ENCODE data around the gene OPALIN. TPM values are rescaled to one million over a fixed set of nuclear protein-coding genes. Genes with fewer than 3 reads are reported as not detected.

The OPALIN gene
- total RNA-seq, 5 donors from 2014 or later (not counting 1 experiment from before 2014, with no cell fraction given): not detected

- no peak for ATAC-seq (replicated peaks in 1 of 4)
- no peaks in the 10 kb centered on the region for H3K9me3 ChIP-seq
- H3K4me3 ChIP-seq (ENCODE audit: control insufficient read depth in 1 of 2, extremely low read depth in 1 of 2, low read length in 1 of 2): no peak overlapping the region
- H3K27me3 Mint-ChIP-seq: peaks cover 3 to 12% of the 10 kb centered on the region in 2 donors
- H3K27me3 ChIP-seq (replicated peaks in 1 of 2; ENCODE audit: control insufficient read depth in 2 of 2, extremely low read depth in 1 of 2, insufficient read depth in 2 of 2, low read length in 1 of 2): peaks cover 0 to 29% of the 10 kb centered on the region in 2 experiments
- ChIA-PET POLR2A (interaction anchor here in 1 of 2 donors (0.6 kb wide), 1 partner anchor 438 kb away, joined by 6 read pairs; no protein-coding TSS in a partner anchor), CTCF (interaction anchor here (0.6 to 1.6 kb wide), 9 partner anchors 9 to 667 kb away, joined by 3 to 5 read pairs (median 3); no protein-coding TSS in a partner anchor)
- H3K9me3 Mint-ChIP-seq: no peaks in the 10 kb centered on the region
- 86% methylated on average over 36 of the region's 38 CpGs for WGBS (ENCODE audit: insufficient coverage)
- DNase-seq: no peak
- H3K36me3 Mint-ChIP-seq: no peaks in the 10 kb centered on the region
- H3K27ac Mint-ChIP-seq: no peak overlapping the region
- no peaks in the 10 kb centered on the region for H3K36me3 ChIP-seq (ENCODE audit: control insufficient read depth in 2 of 2, extremely low read depth in 1 of 2, insufficient read depth in 1 of 2, low read length in 1 of 2)
- H3K4me1 ChIP-seq (ENCODE audit: control insufficient read depth in 1 of 2, extremely low read depth in 1 of 2, insufficient read depth in 2 of 2, low read length in 2 of 2): peaks cover 0 to 9% of the 10 kb centered on the region in 2 experiments
- H3K4me3 Mint-ChIP-seq: no peak overlapping the region
- H3K27ac ChIP-seq (ENCODE audit: low read length): no peak overlapping the region
- H3K4me1 Mint-ChIP-seq: peaks cover 1 to 8% (median 7%) of the 10 kb centered on the region in 3 donors
Measured at GRCh38 chr10:96369890-96370583, 11.2 kb upstream of the OPALIN start.

DNA sequence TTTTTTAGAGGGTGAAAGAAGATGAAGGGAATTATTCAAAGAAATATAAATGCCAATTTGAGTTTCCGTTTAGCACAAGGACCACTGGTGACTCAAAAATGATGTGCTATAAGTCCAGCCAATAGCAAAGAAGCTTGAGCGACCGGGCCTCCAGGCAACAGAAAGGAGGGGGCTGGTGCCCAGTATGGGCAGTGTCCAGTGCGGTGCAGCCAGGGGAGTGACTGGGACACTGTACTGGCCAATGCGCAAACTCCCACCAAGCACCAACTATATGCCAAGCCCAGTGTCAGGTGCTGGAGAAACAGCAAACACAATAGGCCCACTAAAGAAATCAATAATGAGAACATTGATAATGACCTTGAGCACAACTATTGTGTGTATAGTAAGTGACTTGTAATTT is 10.2 kb upstream of the OPALIN start:
- Mint-ChIP-seq H3K27me3 (peaks cover 0 to 7% of the 10 kb centered on the region in 2 donors), H3K4me3 (no peak overlapping the region), H3K27ac (no peak overlapping the region), H3K4me1 (no peaks in the 10 kb centered on the region), H3K9me3 (no peaks in the 10 kb centered on the region), H3K36me3 (no peaks in the 10 kb centered on the region)
- ATAC-seq (replicated peaks in 1 of 4): no peak
- Histone ChIP-seq H3K27me3 (replicated peaks in 1 of 2; ENCODE audit: control insufficient read depth in 2 of 2, extremely low read depth in 1 of 2, insufficient read depth in 2 of 2, low read length in 1 of 2) (peaks cover 0 to 21% of the 10 kb centered on the region in 2 experiments), H3K4me1 (ENCODE audit: control insufficient read depth in 1 of 2, extremely low read depth in 1 of 2, insufficient read depth in 2 of 2, low read length in 2 of 2) (peaks cover 0 to 2% of the 10 kb centered on the region in 2 experiments), H3K36me3 (ENCODE audit: control insufficient read depth in 2 of 2, extremely low read depth in 1 of 2, insufficient read depth in 1 of 2, low read length in 1 of 2) (no peaks in the 10 kb centered on the region), H3K9me3 (no peaks in the 10 kb centered on the region), H3K4me3 (ENCODE audit: control insufficient read depth in 1 of 2, extremely low read depth in 1 of 2, low read length in 1 of 2) (no peak overlapping the region), H3K27ac (ENCODE audit: low read length) (no peak overlapping the region)
- no peak for DNase-seq
- WGBS (ENCODE audit: insufficient coverage): 100% methylated on average over 1 of the region's 5 CpGs
- ChIA-PET POLR2A (interaction anchor here in 1 of 2 donors (0.7 kb wide), 1 partner anchor 193 kb away, joined by 14 read pairs; no protein-coding TSS in a partner anchor), CTCF (interaction anchor here (0.6 to 1.1 kb wide), 4 partner anchors 17 to 571 kb away, joined by 3 to 8 read pairs (median 4); no protein-coding TSS in a partner anchor)

GRCh38 chr10:96367470-96367869 is 8.7 kb upstream of the OPALIN start:
- H3K36me3 Mint-ChIP-seq: no peaks in the 10 kb centered on the region
- Histone ChIP-seq H3K27me3 (replicated peaks in 1 of 2; ENCODE audit: control insufficient read depth in 2 of 2, extremely low read depth in 1 of 2, insufficient read depth in 2 of 2, low read length in 1 of 2) (peaks cover 0 to 15% of the 10 kb centered on the region in 2 experiments), H3K36me3 (ENCODE audit: control insufficient read depth in 2 of 2, extremely low read depth in 1 of 2, insufficient read depth in 1 of 2, low read length in 1 of 2) (no peaks in the 10 kb centered on the region), H3K4me3 (ENCODE audit: control insufficient read depth in 1 of 2, extremely low read depth in 1 of 2, low read length in 1 of 2) (no peak overlapping the region), H3K4me1 (ENCODE audit: control insufficient read depth in 1 of 2, extremely low read depth in 1 of 2, insufficient read depth in 2 of 2, low read length in 2 of 2) (peaks cover 0 to 2% of the 10 kb centered on the region in 2 experiments), H3K27ac (ENCODE audit: low read length) (no peak overlapping the region), H3K9me3 (no peaks in the 10 kb centered on the region)
- WGBS (ENCODE audit: insufficient coverage): 50% methylated on average over 1 of the region's 4 CpGs
- DNase-seq (no peak), ATAC-seq (replicated peaks in 1 of 4) (no peak)
- peaks cover 0 to 2% of the 10 kb centered on the region in 2 donors for H3K27me3 Mint-ChIP-seq
- H3K27ac Mint-ChIP-seq: no peak overlapping the region
- ChIA-PET CTCF (no interaction called here), POLR2A (interaction anchor here in 1 of 2 donors (0.6 kb wide), 1 partner anchor 475 kb away, joined by 3 read pairs; no protein-coding TSS in a partner anchor)
- H3K4me3 Mint-ChIP-seq: no peak overlapping the region
- H3K4me1 Mint-ChIP-seq: no peaks in the 10 kb centered on the region
- no peaks in the 10 kb centered on the region for H3K9me3 Mint-ChIP-seq

DNA sequence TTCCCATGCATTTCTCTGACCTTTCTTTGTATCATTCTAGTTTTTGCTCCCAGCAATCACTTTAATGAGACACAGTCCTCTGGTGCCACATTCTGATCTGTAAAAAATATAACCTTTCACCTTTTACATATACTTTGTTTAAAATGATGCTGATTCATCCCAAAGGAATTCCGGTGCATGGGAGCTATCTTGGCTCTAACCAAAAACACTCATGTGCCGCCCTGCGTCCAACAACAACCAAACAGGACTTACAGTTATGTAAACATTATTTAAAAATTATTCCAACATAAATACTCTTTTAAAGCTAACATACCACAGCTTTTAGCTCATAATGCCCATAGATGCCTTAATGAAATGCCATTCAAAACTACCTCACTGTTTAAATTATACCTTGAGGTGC is 7.7 kb upstream of the OPALIN start:
- Histone ChIP-seq H3K9me3 (no peaks in the 10 kb centered on the region), H3K4me3 (ENCODE audit: control insufficient read depth in 1 of 2, extremely low read depth in 1 of 2, low read length in 1 of 2) (no peak overlapping the region), H3K27me3 (replicated peaks in 1 of 2; ENCODE audit: control insufficient read depth in 2 of 2, extremely low read depth in 1 of 2, insufficient read depth in 2 of 2, low read length in 1 of 2) (peaks cover 0 to 12% of the 10 kb centered on the region in 2 experiments), H3K4me1 (ENCODE audit: control insufficient read depth in 1 of 2, extremely low read depth in 1 of 2, insufficient read depth in 2 of 2, low read length in 2 of 2) (peaks cover 0 to 2% of the 10 kb centered on the region in 2 experiments), H3K27ac (ENCODE audit: low read length) (no peak overlapping the region), H3K36me3 (ENCODE audit: control insufficient read depth in 2 of 2, extremely low read depth in 1 of 2, insufficient read depth in 1 of 2, low read length in 1 of 2) (no peaks in the 10 kb centered on the region)
- H3K9me3 Mint-ChIP-seq: no peaks in the 10 kb centered on the region
- ATAC-seq (replicated peaks in 1 of 4): no peak
- H3K4me1 Mint-ChIP-seq: no peaks in the 10 kb centered on the region
- H3K36me3 Mint-ChIP-seq: no peaks in the 10 kb centered on the region
- no peak for DNase-seq
- H3K27me3 Mint-ChIP-seq: peaks cover 0 to 2% of the 10 kb centered on the region in 2 donors
- WGBS (ENCODE audit: insufficient coverage): 60% methylated on average over 1 of the region's 3 CpGs
- CTCF ChIA-PET: interaction anchor here in 1 of 2 donors (0.6 kb wide), 1 partner anchor 322 kb away, joined by 9 read pairs; no protein-coding TSS in a partner anchor
- H3K4me3 Mint-ChIP-seq: no peak overlapping the region
- POLR2A ChIA-PET: no interaction called here
- no peak overlapping the region for H3K27ac Mint-ChIP-seq

- H3K36me3 Mint-ChIP-seq: no peaks in the 10 kb centered on the region
- CTCF ChIA-PET: interaction anchor here in 1 of 2 donors (1.7 kb wide), 1 partner anchor 9 kb away, joined by 3 read pairs; no protein-coding TSS in a partner anchor
- peaks cover 0 to 2% of the 10 kb centered on the region in 2 experiments for H3K4me1 ChIP-seq (ENCODE audit: control insufficient read depth in 1 of 2, extremely low read depth in 1 of 2, insufficient read depth in 2 of 2, low read length in 2 of 2)
- no peak overlapping the region for H3K27ac Mint-ChIP-seq
- 83% methylated on average over 2 of the region's 3 CpGs for WGBS (ENCODE audit: insufficient coverage)
- H3K9me3 ChIP-seq: no peaks in the 10 kb centered on the region
- no peak overlapping the region for H3K27ac ChIP-seq (ENCODE audit: low read length)
- H3K4me3 ChIP-seq (ENCODE audit: control insufficient read depth in 1 of 2, extremely low read depth in 1 of 2, low read length in 1 of 2): no peak overlapping the region
- POLR2A ChIA-PET: no interaction called here
- no peak overlapping the region for H3K4me3 Mint-ChIP-seq
- H3K27me3 Mint-ChIP-seq: peaks cover 0 to 2% of the 10 kb centered on the region in 2 donors
- peaks cover 0 to 12% of the 10 kb centered on the region in 2 experiments for H3K27me3 ChIP-seq (replicated peaks in 1 of 2; ENCODE audit: control insufficient read depth in 2 of 2, extremely low read depth in 1 of 2, insufficient read depth in 2 of 2, low read length in 1 of 2)
- no peak for ATAC-seq (replicated peaks in 1 of 4)
- H3K9me3 Mint-ChIP-seq: no peaks in the 10 kb centered on the region
- no peak for DNase-seq
- no peaks in the 10 kb centered on the region for H3K4me1 Mint-ChIP-seq
- H3K36me3 ChIP-seq (ENCODE audit: control insufficient read depth in 2 of 2, extremely low read depth in 1 of 2, insufficient read depth in 1 of 2, low read length in 1 of 2): no peaks in the 10 kb centered on the region
Measured at GRCh38 chr10:96365571-96365970, 6.8 kb upstream of the OPALIN start.

DNA sequence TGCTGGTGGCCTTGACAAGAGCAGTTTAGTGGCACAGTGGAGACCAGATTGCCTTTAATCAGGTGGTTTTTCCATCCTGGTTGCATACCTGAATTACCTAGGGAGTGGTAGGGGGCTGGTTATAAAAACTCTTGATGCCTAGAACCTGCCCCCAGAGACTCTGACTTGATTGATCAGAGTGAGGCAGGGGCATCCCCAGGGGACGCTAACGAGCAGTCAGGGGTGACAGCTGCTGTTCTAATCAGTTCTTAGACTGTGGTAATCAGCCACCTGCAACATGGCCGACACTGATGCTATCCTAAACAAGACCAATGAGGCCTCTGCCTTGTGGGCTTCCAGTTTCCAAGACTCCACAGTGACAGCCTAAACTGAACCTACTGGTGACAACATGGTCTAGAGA is 2.0 kb upstream of the OPALIN start:
- CTCF ChIA-PET: no interaction called here

More for the DNA sequence above, 2.0 kb upstream of the OPALIN start:
- H3K9me3 ChIP-seq: no peaks in the 10 kb centered on the region
- H3K4me1 ChIP-seq (ENCODE audit: control insufficient read depth in 1 of 2, extremely low read depth in 1 of 2, insufficient read depth in 2 of 2, low read length in 2 of 2): no peaks in the 10 kb centered on the region
- Mint-ChIP-seq H3K27ac (no peak overlapping the region), H3K27me3 (peaks cover 6 to 9% of the 10 kb centered on the region in 2 donors), H3K36me3 (no peaks in the 10 kb centered on the region), H3K9me3 (no peaks in the 10 kb centered on the region), H3K4me3 (no peak overlapping the region), H3K4me1 (no peaks in the 10 kb centered on the region)
- peaks cover 0 to 15% of the 10 kb centered on the region in 2 experiments for H3K27me3 ChIP-seq (replicated peaks in 1 of 2; ENCODE audit: control insufficient read depth in 2 of 2, extremely low read depth in 1 of 2, insufficient read depth in 2 of 2, low read length in 1 of 2)
- no peaks in the 10 kb centered on the region for H3K36me3 ChIP-seq (ENCODE audit: control insufficient read depth in 2 of 2, extremely low read depth in 1 of 2, insufficient read depth in 1 of 2, low read length in 1 of 2)
- WGBS (ENCODE audit: insufficient coverage): 86% methylated on average over 3 of the region's 3 CpGs
- H3K27ac ChIP-seq (ENCODE audit: low read length): no peak overlapping the region
- H3K4me3 ChIP-seq (ENCODE audit: control insufficient read depth in 1 of 2, extremely low read depth in 1 of 2, low read length in 1 of 2): no peak overlapping the region
- POLR2A ChIA-PET: no interaction called here
- DNase-seq (no peak), ATAC-seq (replicated peaks in 1 of 4) (no peak)
